ENCODE results near the gene ADGRF1.

DNA sequence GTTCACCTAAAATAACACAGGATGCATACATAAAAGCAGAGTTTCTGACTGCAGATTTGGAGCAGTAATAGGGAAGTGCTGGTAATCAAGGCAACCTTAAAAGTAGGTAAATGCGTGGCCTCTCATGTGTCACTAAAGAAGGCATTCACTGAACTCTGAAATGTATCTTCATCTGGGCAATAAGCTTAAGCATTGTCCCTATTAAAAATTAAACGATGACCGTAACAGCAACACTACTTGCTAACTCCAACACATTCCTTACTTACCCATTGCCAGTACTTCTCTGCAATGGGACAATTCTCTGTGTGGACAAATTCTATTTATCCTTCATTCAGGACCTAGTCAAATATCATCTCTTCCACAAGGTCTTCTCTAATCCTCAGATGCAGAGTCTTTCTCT lies 19.9 kb downstream of the ADGRF1 start:
- TF ChIP-seq EP300 (IDR thresholded peaks at IDR 0.05; ENCODE audit: low read depth) = no peak
- TF ChIP-seq POLR2A (IDR thresholded peaks at IDR 0.05) = no peak
- TF ChIP-seq, protein P1, sequence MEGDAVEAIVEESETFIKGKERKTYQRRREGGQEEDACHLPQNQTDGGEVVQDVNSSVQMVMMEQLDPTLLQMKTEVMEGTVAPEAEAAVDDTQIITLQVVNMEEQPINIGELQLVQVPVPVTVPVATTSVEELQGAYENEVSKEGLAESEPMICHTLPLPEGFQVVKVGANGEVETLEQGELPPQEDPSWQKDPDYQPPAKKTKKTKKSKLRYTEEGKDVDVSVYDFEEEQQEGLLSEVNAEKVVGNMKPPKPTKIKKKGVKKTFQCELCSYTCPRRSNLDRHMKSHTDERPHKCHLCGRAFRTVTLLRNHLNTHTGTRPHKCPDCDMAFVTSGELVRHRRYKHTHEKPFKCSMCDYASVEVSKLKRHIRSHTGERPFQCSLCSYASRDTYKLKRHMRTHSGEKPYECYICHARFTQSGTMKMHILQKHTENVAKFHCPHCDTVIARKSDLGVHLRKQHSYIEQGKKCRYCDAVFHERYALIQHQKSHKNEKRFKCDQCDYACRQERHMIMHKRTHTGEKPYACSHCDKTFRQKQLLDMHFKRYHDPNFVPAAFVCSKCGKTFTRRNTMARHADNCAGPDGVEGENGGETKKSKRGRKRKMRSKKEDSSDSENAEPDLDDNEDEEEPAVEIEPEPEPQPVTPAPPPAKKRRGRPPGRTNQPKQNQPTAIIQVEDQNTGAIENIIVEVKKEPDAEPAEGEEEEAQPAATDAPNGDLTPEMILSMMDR (IDR thresholded peaks at IDR 0.05) = no peak

Measured in transverse colon (tissue), 3 donors.